Stimulated activated CD4-positive, alpha-beta T cell treated with anti-CD3 and anti-CD28 coated beads, Interleukin-4, amount 100 ng/mL, for 4 hours (primary cell): ENCODE data around the gene PSMD3.
"Not testable (repeated sequence)": the region's sequence is repeated elsewhere in the genome, so short reads cannot be mapped to it uniquely, and the experiment has no call there.

Experiments used
- DNase-seq, 2 experiments: peaks; one replicate each; pipeline ENCODE4 v3.0.0-alpha.2; 2020

Gene PSMD3

GRCh38 chr17:39980351-39981206 is at the start of gene PSMD3:
PSMD3 (plus strand) TSS chr17:39980807; CDS start chr17:39980971, 164 bp downstream.
- DNase-seq: peak; percentile 94 to 99

GRCh38 chr17:39933912-39934311 is 46.7 kb upstream of the PSMD3 start:
- no peak for DNase-seq

- DNase-seq: no peak
Measured at GRCh38 chr17:39934324-39934723, 46.3 kb upstream of the PSMD3 start.

GRCh38 chr17:39935909-39936308 is 44.7 kb upstream of the PSMD3 start:
- no peak for DNase-seq

- no peak for DNase-seq
Measured at GRCh38 chr17:39937447-39937846, 43.2 kb upstream of the PSMD3 start.

GRCh38 chr17:39938140-39938869 is 42.3 kb upstream of the PSMD3 start:
- no peak for DNase-seq

- no peak for DNase-seq
Measured at GRCh38 chr17:39939106-39939505, 41.5 kb upstream of the PSMD3 start.

GRCh38 chr17:39939588-39940419 is 40.8 kb upstream of the PSMD3 start:
- DNase-seq: peak; percentile 21 to 35

- no peak for DNase-seq
Measured at GRCh38 chr17:39943702-39944392, 36.8 kb upstream of the PSMD3 start.

- no peak for DNase-seq
Measured at GRCh38 chr17:39944393-39944711, 36.3 kb upstream of the PSMD3 start.

GRCh38 chr17:39946551-39947330 is 33.9 kb upstream of the PSMD3 start:
- DNase-seq: no peak

- DNase-seq: not testable (repeated sequence)
Measured at GRCh38 chr17:39948489-39948828, 32.1 kb upstream of the PSMD3 start.

- DNase-seq: no peak
Measured at GRCh38 chr17:39949028-39949427, 31.6 kb upstream of the PSMD3 start.

- DNase-seq: no peak
Measured at GRCh38 chr17:39950871-39951348, 29.7 kb upstream of the PSMD3 start.

GRCh38 chr17:39951924-39952679 is 28.5 kb upstream of the PSMD3 start:
- DNase-seq: no peak

- peak; percentile 89 to 90 for DNase-seq
Measured at GRCh38 chr17:39952680-39953470, 27.7 kb upstream of the PSMD3 start.

GRCh38 chr17:39953471-39953888 is 27.1 kb upstream of the PSMD3 start:
- no peak for DNase-seq

- no peak for DNase-seq
Measured at GRCh38 chr17:39954876-39955275, 25.7 kb upstream of the PSMD3 start.

GRCh38 chr17:39955726-39956225 is 24.8 kb upstream of the PSMD3 start:
- DNase-seq: no peak

- DNase-seq: no peak
Measured at GRCh38 chr17:39960524-39961041, 20.0 kb upstream of the PSMD3 start.
